NCI-H2196 (cell line): ENCODE data around the gene RBPMS2.

Experiments
- DNase-seq: peaks from one replicate; lab custom pipeline; 2025; ENCODE audit not compliant: unreplicated experiment; lab: John Stamatoyannopoulos, UW

Gene RBPMS2

DNA sequence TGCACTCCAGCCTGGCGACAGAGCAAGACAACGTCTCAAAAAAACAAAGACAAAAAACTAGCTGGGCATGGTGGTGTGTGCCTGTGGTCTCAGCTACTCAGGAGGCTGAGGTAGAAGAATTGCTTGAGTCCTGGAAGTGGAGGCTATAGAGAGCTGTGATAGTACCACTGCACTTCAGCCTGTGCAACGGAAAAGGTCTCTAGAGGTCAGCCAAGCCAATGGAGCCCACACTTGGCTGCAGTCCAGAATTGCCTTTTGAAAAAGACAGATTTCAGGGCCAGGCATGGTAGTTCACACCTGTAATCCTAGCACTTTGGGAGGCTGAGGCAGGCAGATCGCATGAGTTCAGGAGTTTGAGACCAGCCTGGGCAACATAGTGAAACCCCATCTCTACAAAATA lies 8.4 kb upstream of the RBPMS2 start:
- no peak for DNase-seq

DNA sequence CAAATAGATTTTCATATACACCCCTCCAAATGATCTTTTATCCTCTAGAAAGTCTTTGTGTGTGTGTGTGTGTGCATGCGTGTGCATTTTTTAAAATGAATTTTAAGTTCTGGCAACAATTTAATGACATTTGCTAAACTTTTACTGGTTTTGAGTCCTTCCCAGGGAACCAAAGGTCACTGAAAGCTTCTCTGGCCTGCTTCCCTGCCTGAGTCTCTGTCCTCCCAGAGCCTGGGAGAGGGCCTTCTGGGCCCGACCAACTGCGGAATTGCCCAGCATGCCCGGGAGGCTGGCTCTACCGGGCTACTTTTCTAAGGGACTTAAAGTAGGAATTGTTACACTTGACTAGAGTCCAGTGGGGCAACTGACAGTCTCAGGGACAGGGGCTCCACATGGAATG lies 7.4 kb upstream of the RBPMS2 start:
- no peak for DNase-seq

DNA sequence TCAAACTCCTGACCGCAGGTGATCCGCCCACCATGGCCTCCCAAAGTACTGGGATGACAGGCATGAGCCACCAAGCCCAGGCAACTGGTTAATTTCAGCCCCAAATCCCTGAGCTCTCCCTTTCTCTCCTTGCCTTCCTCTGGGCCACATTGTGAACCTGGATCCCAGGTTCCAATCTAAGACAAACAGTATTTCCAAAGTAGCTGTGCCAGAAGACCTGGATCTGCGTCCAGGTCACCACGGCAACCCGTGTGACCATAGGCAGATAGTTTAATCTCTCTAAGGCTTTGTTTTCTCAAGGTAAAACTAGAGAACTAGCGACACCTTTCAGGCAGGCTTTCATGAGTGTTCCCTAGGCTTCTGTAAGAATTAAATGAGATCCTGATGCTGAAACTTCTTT lies 5.9 kb upstream of the RBPMS2 start:
- DNase-seq, result no peak

DNA sequence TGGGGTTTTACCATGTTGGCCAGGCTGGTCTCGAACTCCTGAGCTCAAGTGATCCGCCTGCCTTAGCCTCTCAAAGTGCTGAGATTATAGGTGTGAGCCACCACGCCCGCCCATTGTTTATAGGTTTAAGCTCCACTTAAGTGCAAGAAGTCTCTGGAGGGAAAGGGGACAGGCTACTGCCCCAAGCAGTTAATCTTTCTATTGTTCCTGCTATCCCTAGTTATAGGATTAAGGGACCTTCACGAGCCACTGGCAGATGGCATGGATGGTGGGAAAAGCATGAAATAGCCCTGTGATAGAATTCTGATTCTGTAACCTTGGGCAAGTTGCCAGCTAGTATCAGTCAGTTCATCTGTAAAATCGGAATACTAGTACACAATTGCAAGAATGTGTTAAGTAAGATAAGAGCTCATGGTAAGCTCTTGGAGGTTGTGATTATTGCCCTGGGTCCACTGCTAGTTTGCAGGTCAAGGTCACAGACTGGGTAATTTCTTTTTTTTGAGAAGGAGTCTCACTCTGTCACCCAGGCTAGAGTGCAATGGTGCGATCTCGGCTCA lies 5.3 kb upstream of the RBPMS2 start:
- no peak for DNase-seq

DNA sequence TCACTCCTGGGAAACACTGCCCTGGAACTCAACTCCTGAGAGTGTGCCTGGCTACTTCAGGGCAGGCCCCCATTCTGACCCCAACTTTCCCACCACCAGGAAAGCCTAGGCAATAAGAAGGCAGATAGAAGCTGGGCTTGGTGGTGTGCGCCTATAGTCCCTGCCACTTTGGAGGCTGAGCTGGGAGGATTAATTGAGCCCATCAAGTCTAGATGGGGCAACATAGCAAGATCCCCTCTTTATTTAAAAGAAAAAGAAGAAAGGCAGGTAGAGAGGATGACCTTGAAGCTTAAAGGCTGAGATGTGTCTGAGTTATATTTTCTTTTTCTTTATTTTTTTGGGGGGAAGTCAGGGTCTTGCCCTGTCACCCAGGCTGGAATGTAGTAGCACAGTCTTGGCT lies 4.2 kb upstream of the RBPMS2 start:
- no peak for DNase-seq

DNA sequence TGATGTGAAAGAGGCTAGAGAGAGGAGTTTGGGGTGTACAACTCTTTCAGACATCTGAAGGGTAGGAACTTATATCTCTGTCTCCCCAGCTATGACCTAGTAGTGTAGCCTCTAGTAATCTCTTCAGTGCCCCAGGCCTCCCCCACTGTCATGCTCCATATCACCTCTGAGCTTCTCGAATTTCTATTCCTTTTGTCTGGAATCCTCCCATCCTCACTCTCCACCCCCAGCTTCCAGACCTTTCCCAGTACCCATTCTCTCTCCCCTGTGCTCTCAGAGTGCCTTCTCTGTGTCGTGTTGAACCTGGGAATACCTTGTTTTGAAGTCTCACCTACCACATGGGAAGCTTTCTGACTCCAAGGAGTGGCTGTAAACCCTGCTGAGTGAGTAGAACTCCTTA lies 3.6 kb upstream of the RBPMS2 start:
- no peak for DNase-seq

DNA sequence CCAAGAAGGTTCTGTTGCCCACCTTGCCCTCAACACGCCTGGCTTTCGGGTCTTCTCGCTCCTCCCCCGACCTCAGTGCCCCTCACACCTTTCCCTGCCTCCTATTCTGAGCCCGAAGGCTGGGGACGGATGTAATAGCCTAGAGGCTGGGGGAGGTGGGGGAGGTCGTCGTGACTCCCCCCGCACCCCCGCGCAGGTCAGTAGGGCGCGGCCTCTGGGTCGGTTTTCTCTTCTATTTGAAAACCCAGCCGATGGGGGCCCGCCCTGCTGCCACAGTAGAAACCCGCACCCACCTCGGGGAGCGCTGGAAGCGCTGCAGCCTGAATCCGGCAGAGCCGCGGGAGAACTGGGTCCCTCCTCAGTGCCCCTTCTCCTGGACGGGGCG lies 1.0 kb upstream of the RBPMS2 start:
- DNase-seq, result no peak

DNA sequence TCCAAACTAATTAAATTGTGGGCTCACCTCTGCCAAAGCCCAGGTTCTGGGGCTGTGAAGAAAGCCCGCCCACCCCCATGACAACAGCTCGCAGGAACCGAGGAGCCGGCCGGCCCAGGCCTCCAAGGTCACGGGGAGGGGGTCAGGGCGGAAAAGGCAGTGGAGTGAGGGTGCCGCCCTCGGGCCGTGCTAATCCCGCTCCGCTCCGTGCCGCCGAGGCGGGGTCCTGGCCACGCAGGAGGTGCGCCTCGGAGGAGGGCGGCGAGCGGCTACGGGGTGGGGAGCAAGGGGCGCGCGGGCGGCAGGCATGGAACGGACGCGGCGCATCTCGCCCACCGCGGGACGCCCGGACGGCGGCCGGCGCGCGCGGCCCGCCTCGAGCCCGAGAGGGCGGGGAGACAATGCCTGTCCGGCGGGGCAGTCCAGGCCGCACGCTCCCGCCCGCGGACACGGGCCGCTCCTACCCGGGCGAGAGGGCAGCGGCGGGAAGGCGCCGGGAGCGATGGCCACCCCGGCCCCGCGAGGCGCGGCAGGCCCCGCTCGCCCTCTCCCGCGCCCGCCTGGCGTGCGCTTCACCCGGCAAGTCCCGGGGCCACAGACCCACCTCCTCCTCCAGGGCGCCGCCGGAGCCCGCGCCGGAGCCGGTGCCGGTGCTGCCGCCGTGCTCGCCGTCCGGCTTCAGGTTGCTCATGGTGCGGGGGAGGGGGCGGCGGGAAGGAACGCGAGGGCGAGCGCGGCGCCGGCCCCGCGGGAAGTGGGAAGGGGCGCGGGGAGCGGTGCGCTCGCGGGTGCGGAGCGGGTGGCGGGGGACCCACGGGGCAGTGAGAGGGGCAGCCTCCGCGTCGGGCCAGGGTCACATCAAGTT lies 528 bp downstream of the RBPMS2 start:
- no peak for DNase-seq

DNA sequence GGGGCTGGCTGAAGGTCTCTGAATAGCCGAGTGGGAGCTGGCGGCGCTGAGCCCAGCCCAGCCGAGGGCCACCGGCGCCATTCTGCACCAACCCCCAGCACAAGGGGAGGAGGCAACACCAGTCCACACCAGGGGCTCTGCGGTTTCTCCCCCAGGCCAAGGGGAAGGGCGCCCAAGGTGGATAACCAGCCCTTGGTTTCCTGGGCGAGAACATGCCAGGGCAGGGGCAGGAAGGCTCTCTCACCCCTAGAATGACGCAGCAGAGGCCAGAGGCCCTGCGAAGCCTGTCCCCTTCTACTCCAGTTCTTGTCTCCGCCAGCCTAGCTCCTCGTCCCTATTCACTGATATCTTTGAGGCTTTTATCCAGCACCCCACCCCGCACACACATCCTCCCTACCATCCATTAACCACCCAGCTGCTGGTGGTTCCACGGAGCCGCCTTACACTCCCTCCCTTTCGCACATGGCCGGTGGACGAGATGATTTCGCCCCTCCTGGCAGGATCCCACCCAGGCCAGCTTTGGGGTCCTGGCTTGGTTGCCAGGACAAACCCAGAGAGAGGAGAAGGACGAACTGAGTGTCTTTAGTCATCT lies 1.3 kb downstream of the RBPMS2 start:
- no peak for DNase-seq

DNA sequence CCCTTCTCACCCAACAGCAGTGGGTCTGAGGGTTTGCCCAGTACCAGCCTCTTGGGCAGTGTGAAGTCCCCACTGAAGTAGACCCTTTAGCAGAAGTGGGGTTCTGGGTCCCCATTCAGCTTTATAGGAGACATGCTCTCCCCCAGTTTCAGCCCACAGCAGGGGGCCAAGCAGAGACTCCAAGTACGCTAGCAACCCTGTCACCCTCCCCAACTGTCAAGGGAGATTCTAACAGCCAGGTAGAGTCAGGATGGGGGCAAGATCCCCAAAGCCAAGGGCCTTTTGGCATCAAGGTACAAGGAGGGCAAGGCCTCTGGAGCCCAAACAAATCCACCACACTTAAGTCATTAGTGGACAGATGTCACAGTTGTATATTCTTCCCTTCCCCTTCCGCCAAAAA lies 1.8 kb downstream of the RBPMS2 start:
- DNase-seq, result no peak

DNA sequence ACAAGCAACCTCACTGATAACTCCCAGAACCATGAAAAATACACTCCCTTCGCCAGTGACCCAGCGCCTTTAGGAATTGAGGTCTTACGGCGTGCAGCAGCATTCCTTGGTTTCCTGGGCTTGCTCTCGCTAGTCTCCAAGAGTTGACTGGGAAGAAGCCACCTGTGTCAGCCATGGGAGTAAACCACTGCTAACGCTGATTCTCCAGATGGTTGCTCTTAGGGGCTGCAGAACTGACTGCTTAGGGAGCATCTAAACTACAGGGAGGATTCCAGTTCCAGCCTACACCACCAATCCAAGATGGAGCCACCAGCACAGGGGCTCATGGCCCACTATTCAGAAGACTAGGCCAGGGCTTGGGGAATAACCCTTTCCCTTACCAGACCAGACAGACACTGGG lies 2.4 kb downstream of the RBPMS2 start:
- DNase-seq, result no peak

DNA sequence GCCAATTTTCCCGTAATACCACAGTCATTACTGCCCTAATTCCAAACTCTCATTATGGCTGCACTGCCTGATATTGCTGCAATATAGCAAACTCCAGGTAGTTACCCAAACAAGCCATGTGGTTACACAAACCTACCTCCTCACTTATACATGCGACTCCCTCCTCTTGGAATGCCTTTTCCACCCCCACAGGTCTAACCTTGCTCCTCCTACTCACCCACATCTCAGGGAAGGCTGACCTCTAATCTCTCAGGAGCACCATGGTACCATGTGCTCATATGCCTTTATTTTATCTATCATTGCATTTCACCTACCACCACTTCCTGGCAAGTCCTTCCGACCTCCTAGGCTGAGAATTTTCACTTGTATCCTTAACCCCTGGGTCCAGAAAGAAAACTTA lies 2.9 kb downstream of the RBPMS2 start:
- DNase-seq, result no peak

DNA sequence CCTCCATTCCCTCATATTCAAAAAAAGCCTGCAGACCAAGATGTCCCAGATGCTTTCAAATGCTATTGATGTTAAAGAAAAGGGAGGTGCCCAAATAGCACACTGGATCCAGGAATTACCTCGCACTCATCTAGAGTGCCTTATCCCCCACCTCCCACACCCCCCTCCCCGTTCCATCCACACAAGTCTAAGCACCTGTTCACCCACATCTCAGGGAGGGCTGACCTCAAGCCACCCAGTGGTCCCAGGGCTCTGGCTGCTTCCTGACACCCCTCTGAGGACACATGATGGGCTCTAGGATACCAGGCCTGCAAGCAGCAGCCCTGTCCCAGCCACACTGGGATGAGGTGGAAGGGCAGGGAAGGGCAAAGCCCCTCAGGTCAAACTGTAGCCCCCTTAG lies 4.8 kb downstream of the RBPMS2 start:
- DNase-seq, result no peak

DNA sequence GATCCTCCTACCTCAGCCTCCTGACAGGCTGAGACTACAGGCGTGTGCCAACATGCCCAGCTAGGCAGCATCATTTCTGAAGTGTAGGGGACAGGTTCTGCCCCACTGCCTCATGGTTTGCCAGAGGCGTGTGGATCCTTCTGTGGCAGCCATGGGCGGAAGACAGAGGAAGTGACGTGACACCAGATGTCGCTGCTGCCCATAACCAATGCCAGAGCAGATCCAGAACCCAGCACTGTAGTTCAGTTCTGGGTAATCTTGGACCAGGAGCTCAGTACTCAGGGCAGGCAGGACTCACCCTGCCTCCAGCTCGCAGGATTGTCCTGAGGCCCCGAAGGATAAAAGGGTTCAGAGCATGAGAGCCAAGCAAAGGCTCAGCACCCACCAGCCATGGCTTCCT lies 8.2 kb downstream of the RBPMS2 start:
- DNase-seq, result no peak

DNA sequence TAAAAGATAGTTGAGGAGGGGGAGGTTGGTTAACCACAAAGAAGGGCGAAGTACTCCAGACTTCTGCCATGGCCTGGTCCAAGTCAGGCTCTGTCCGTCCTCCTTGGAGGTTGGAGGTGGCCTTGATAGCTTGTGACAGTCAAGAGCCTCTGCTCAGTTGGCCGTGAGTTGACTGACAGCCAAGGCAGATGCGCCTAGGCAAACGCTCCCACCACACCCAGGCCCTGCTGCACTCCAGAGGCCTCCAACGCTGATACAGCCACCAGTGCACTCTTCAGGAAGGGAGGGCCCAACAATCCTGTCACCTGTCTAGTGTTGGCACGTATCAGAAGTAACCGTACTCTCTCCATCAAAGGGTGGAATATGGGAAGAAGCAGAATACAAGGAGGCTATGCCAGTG lies 9.3 kb downstream of the RBPMS2 start:
- no peak for DNase-seq

DNA sequence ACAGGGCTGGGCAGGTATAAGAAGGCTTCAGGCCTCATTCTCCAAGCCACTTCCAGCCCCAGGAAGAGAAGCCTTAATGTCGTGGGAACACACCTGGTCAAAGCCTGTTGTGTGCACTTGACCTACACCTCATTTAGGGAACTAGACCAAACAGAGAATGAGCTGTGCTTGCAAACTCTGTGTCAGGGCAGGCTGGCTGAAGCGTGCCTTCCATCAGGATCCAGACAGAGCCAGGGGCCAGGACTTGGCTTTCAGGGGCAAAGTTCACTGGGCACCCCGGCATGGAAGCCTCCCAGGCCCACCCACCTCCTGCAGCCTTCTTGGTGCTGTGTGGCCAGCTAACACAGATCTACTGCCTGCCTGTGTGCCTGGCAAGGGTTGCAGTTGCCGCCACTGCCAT lies 11.5 kb downstream of the RBPMS2 start:
- no peak for DNase-seq

DNA sequence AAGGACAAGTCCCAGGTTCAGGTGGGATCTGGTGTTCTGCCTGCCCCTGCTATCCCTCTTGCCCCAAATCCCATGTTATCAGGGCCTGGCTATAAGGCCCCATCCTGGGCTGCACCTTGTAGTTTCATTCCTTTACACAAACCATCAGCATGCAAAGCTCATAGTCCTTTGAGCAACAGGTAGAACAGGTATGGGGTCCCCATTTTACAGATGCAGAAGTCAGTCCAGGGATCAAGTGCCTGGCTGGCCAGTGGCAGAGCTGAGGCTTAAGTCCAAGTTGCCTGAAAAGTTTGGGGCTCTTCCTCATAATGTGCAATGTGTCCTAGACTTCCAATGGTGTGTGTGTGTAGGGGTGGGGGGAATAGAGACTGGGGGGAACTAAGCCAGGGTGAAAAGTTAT lies 11.9 kb downstream of the RBPMS2 start:
- no peak for DNase-seq

DNA sequence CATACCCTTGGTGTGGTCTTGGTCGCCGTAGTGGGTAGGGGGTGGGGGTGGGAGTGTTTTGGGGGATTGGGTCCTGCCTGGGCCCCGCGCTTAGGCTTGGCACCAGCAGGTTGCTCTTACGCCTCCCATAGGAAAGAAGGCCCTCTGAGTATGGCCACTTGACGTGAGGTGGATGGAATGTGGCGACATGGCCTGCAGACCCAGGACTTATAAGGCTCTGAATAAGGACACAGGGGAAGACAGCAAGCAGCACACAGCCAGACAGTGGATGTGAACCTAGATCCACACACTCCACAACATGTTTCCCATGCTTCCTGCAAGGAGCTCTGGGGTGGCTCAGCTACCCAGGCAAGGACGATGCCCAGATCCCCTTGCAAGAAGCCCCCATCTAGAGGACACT lies 12.4 kb downstream of the RBPMS2 start:
- no peak for DNase-seq

DNA sequence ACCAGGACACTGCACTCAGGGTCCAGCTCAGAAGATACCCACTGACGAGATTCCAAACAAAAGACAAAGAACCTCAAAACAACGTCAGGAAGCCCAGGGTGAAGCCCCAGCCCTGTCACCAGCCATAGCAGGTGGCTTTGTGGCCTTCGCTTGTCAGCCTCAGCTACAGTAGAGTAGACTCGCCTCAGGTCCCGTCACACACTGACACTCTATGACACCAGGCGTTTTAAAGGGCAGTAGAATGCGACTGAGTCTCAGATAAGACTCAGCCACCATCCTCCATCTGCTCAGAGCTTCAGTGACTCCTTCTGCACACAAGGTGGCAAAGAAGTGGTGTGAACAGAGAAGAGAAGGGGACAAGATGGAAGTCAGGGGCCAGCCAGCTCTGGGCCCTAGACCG lies 12.8 kb downstream of the RBPMS2 start:
- DNase-seq, result no peak

DNA sequence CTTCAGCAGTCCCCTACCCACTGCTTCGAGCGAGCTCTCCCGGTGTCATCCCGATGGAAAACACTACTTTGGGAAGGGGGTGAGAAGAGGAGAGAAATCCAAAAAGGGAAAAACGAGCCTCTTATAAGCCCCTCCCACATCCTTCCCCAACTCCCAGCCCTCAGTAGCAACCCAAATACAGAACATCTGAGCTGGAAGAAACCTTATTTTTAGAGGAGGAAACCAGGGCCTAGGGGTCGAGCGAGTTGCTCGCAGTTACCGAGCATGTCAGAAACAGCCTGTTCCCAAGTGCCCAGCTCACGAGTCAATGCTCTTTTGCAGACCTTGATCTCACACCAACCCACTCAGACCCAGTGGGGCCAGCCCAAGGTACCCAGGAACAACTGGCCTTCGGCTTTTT lies 14.2 kb downstream of the RBPMS2 start:
- no peak for DNase-seq

DNA sequence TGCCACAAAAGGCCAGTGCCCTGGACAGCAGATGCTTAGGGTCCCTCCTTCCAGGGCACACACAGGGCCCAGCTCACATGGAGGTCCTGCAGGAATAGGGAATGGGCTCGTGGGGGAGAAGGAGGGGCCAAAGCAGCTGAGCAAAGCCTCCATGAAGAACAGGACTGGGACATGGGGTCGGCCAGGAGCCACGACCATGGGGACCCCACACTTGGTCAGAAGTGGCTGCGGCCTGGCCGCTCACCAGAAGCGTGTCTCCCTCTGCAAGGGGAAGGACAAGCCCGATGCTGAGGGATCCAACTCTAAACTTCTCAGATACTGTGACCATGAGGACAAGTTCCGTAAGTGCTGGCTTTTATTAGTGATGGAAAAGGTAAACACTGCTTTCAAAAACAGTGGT lies 15.3 kb downstream of the RBPMS2 start:
- DNase-seq, result no peak

DNA sequence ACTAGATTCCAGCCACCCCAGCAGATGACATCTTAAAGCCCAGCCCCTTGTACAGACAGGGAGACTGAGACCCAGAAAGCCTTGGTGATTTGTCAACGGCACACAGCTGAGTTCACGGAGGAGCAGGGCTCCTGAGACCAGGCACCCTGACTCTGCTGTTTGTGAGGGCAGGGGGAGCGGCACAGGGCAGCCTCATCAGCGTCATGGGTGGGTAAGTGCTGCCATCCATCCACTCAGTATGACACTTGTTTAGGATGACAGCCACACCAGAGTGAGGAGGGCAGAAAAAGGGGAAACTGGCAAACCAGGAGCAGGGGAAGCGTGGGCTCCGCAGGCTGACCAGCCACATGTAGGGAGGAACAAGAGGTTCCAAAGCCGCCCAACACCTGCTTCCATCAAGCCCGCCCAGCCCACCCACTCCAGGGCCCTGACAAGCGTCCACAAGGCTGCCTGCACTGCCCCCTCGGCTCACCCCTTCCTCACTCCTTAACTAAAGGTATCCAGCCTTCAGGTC lies 19.9 kb downstream of the RBPMS2 start:
- DNase-seq, result no peak
